Liver (tissue), 9 donors: ENCODE measurements around the gene SYNGR3. TPM values are rescaled to one million over a fixed set of nuclear protein-coding genes. Genes with fewer than 3 reads are reported as not detected.

ENCODE experiments used
- DNase-seq: peaks from one replicate; pipeline ENCODE4 v3.0.0-alpha.2; 2017; ENCODE audit warnings: low spot score
- H3K27ac ChIP-seq, 2 donors: one replicate each; pipeline ENCODE4 v1.7.0; 2013; ENCODE audit warnings: inconsistent platforms in 2 of 2, low read length in 2 of 2, control low read depth in 1 of 2, low read depth in 1 of 2, mild to moderate bottlenecking in 1 of 2
- H3K27me3 ChIP-seq, 4 donors: one replicate each; pipeline versions ENCODE4 v1.6.1 to v1.7.0; 2013; ENCODE audit warnings: low read length in 3 of 4, inconsistent platforms in 1 of 4, mild to moderate bottlenecking in 1 of 4, moderate library complexity in 1 of 4; ENCODE audit not compliant: control insufficient read depth in 4 of 4, insufficient read depth in 4 of 4
- H3K36me3 ChIP-seq, 4 donors: one replicate each; pipeline versions ENCODE4 v1.6.1 to v1.7.0; 2013; ENCODE audit warnings: low read length in 3 of 4, mild to moderate bottlenecking in 3 of 4, low read depth in 1 of 4, moderate library complexity in 1 of 4; ENCODE audit not compliant: control insufficient read depth in 4 of 4, insufficient read depth in 3 of 4
- H3K4me1 ChIP-seq, 4 donors: one replicate each; pipeline versions ENCODE4 v1.6.1 to v1.7.0; 2013; ENCODE audit warnings: low read length in 3 of 4, mild to moderate bottlenecking in 3 of 4, moderate library complexity in 1 of 4; ENCODE audit not compliant: control insufficient read depth in 4 of 4, insufficient read depth in 4 of 4
- H3K4me3 ChIP-seq, 3 donors: one replicate each; pipeline versions ENCODE4 v1.6.1 to v1.7.0; 2013; ENCODE audit warnings: low read length in 3 of 3, control low read depth in 1 of 3, low read depth in 1 of 3, mild to moderate bottlenecking in 1 of 3
- H3K9ac ChIP-seq, 2 donors: one replicate each; pipeline ENCODE4 v1.7.0; 2013; ENCODE audit warnings: low read length in 2 of 2, mild to moderate bottlenecking in 2 of 2, moderate library complexity in 2 of 2, control low read depth in 1 of 2, low read depth in 1 of 2
- H3K9me3 ChIP-seq, 4 donors: one replicate each; pipeline versions ENCODE4 v1.6.1 to v1.7.0; 2013; ENCODE audit warnings: low read length in 3 of 4; ENCODE audit not compliant: control insufficient read depth in 4 of 4
- CTCF ChIP-seq: fragments of 150-350 bp; IDR thresholded peaks from 2 replicates; pipeline ENCODE4 v1.5.1; 2017; ENCODE audit warnings: improper control_type of control experiment, low read depth, low read length; ENCODE audit not compliant: missing input control
- EGR1 ChIP-seq, 2 donors: IDR thresholded peaks; 2 replicates each; pipeline ENCODE4 v1.6.1; 2016 to 2018; ENCODE audit warnings: antibody characterized with exemption in 2 of 2, low read depth in 2 of 2
- FOXA1 ChIP-seq: IDR thresholded peaks from 2 replicates; pipeline ENCODE4 v1.6.1; 2016; ENCODE audit warnings: antibody characterized with exemption
- HNF4A ChIP-seq, 2 donors: conservative IDR thresholded peaks; 2 replicates each; pipeline ENCODE4 v1.6.1; 2016; ENCODE audit warnings: antibody characterized with exemption in 2 of 2, mild to moderate bottlenecking in 2 of 2
- HNF4G ChIP-seq: IDR thresholded peaks from 2 replicates; pipeline ENCODE4 v1.6.1; 2016; ENCODE audit warnings: antibody characterized with exemption
- JUND ChIP-seq, 2 donors: IDR thresholded peaks; 2 replicates each; pipeline ENCODE4 v1.6.1; 2016; ENCODE audit warnings: antibody characterized with exemption in 2 of 2
- MAX ChIP-seq: IDR thresholded peaks from 2 replicates; pipeline ENCODE4 v1.6.1; 2016; ENCODE audit warnings: antibody characterized with exemption
- NR2F2 ChIP-seq: IDR thresholded peaks from 2 replicates; pipeline ENCODE4 v1.6.1; 2016; ENCODE audit warnings: antibody characterized with exemption
- REST ChIP-seq: IDR thresholded peaks from 2 replicates; pipeline ENCODE4 v1.6.1; 2016; ENCODE audit warnings: antibody characterized with exemption, mild to moderate bottlenecking
- RXRA ChIP-seq, 2 donors: IDR thresholded peaks; 2 replicates each; pipeline ENCODE4 v1.6.1; 2017 to 2018; ENCODE audit warnings: antibody characterized with exemption in 2 of 2, mild to moderate bottlenecking in 1 of 2
- SP1 ChIP-seq: IDR thresholded peaks from 2 replicates; pipeline ENCODE4 v1.6.1; 2018; ENCODE audit warnings: antibody characterized with exemption, mild to moderate bottlenecking
- YY1 ChIP-seq: IDR thresholded peaks from 2 replicates; pipeline ENCODE4 v1.6.1; 2016; ENCODE audit warnings: antibody characterized with exemption, mild to moderate bottlenecking
- ZBTB33 ChIP-seq: IDR thresholded peaks from 2 replicates; pipeline ENCODE4 v1.6.1; 2016; ENCODE audit warnings: antibody characterized with exemption
- WGBS: extraction: QIAGEN DNeasy Blood & Tissue Kit; methylation state at CpG from one replicate; pipeline ENCODE4 v1.1.7; 2013; 5-methylcytosine and 5-hydroxymethylcytosine counted together
- polyA plus RNA-seq, 2 donors: library from polyadenylated mRNA; stranded (reverse) in 1 of 2; unstranded in 1 of 2; fragments of 200-250 nt in 1 of 2; fragments of >200 nt in 1 of 2; fragmentation: Nextera tagmentation in 1 of 2; extraction: Ambion mirVana in 1 of 2; gene quantifications; one replicate each; pipeline versions ENCODE4 v1.2.1 to v1.2.3, GENCODE V29; 2013 to 2015
- total RNA-seq, 2 donors: library from RNA; depleted of rRNA; stranded (reverse); fragments of >200 nt; gene quantifications; one replicate each; pipeline ENCODE4 v1.2.3, GENCODE V29; 2014
- donor health status: healthy.
- donor health status: healthy.
- donor health status: healthy.
- donor health status: healthy.
- donor health status: healthy.

The SYNGR3 gene
- total and polyA plus RNA-seq, 4 donors = 0.09 to 0.47 (median 0.17) TPM; not detected in 1

- TF ChIP-seq ZBTB33 = no peak
Observed at GRCh38 chr16:2025251-2025650, 35.5 kb downstream of the SYNGR3 start (continued).

- no peaks in the 10 kb centered on the region for H3K9me3 ChIP-seq
- H3K27me3 ChIP-seq = no peaks in the 10 kb centered on the region
- DNase-seq = no peak
- TF ChIP-seq HNF4G (no peak), CTCF (no peak), JUND (IDR thresholded peaks at IDR 0.05) (no peak), REST (no peak), NR2F2 (no peak), YY1 (no peak), SP1 (no peak), FOXA1 (no peak), RXRA (IDR thresholded peaks at IDR 0.05) (no peak), EGR1 (IDR thresholded peaks at IDR 0.05; ENCODE audit: low read depth in 2 of 2) (no peak), MAX (no peak), HNF4A (conservative IDR thresholded peaks at IDR 0.05) (no peak)
- peak overlapping the region in 2 of 3 donors; percentile 46 to 89 for H3K4me3 ChIP-seq
- H3K4me1 ChIP-seq = peaks cover 24 to 70% (median 55%) of the 10 kb centered on the region in 4 donors
- H3K27ac ChIP-seq = peak overlapping the region; percentile 46 to 49
- H3K9ac ChIP-seq = peak overlapping the region in 1 of 2 donors; percentile 36
- 82% methylated on average over 16 of the region's 16 CpGs for WGBS
- no peaks in the 10 kb centered on the region for H3K36me3 ChIP-seq
Observed at GRCh38 chr16:2025878-2026460, 36.2 kb downstream of the SYNGR3 start.
